Muscle layer of duodenum (tissue), 2 donors: ENCODE results near the gene SEBOX.
A peak's percentile ranks its signal among the peaks of the same experiment; 100 is the strongest.

ENCODE experiments used
- H3K27ac ChIP-seq: one replicate; pipeline ENCODE4 v1.7.0; 2013; ENCODE audit warnings: mild to moderate bottlenecking, low read length
- H3K27me3 ChIP-seq: one replicate; pipeline ENCODE4 v1.7.0; 2013; ENCODE audit warnings: low read depth, mild to moderate bottlenecking, control low read depth, low read length
- H3K36me3 ChIP-seq, 2 donors: one replicate each; pipeline ENCODE4 v1.7.0; 2013; ENCODE audit warnings: low read length in 2 of 2, control low read depth in 1 of 2, mild to moderate bottlenecking in 1 of 2; ENCODE audit not compliant: insufficient read depth in 2 of 2, control insufficient read depth in 1 of 2
- H3K4me1 ChIP-seq, 2 donors: one replicate each; pipeline ENCODE4 v1.7.0; 2013; ENCODE audit warnings: low read length in 2 of 2, mild to moderate bottlenecking in 2 of 2, control low read depth in 1 of 2, moderate library complexity in 1 of 2; ENCODE audit not compliant: insufficient read depth in 2 of 2, control insufficient read depth in 1 of 2
- H3K4me3 ChIP-seq, 2 donors: one replicate each; pipeline ENCODE4 v1.7.0; 2013; ENCODE audit warnings: low read length in 2 of 2, low read depth in 1 of 2, mild to moderate bottlenecking in 1 of 2
- H3K9me3 ChIP-seq, 2 donors: one replicate each; pipeline ENCODE4 v1.7.0; 2013; ENCODE audit warnings: low read length in 2 of 2, control low read depth in 1 of 2, mild to moderate bottlenecking in 1 of 2; ENCODE audit not compliant: control insufficient read depth in 1 of 2
- donor health status: healthy.

Gene SEBOX

GRCh38 chr17:28364665-28365363 is at the start of gene SEBOX:
SEBOX (minus strand) TSS chr17:28365199; CDS start chr17:28365151, 48 bp downstream.
- Histone ChIP-seq H3K27me3 (no peaks in the 10 kb centered on the region), H3K36me3 (peaks cover 33 to 58% of the 10 kb centered on the region in 2 donors), H3K4me3 (no peak within 1 kb of the TSS), H3K9me3 (no peaks in the 10 kb centered on the region), H3K4me1 (no peaks in the 10 kb centered on the region), H3K27ac (no peak within 1 kb of the TSS)

GRCh38 chr17:28413804-28414203 is 48.8 kb upstream of the SEBOX start:
- Histone ChIP-seq H3K36me3 (no peaks in the 10 kb centered on the region), H3K4me1 (no peaks in the 10 kb centered on the region), H3K9me3 (no peaks in the 10 kb centered on the region), H3K4me3 (no peak overlapping the region), H3K27ac (no peak overlapping the region), H3K27me3 (no peaks in the 10 kb centered on the region)

DNA sequence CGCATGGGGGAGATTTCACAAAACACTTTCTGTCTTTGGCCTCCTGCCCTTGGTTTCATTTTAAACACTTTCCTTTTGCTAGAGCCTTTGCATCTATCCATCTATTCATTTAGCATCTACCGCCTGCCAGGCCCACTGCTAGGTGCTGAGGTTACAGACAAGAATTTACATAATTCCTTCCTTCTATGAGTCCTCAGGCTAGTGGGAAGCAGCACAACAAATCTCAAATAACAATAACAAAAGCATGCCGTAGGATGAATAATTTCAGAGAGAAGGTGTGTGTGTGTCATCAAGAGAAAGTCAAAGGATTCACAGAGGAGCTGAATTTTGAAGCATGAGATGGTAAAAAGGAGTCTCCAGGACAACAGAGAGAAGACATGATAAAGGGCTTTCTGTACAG is 47.1 kb upstream of the SEBOX start:
- Histone ChIP-seq H3K4me3 (no peak overlapping the region), H3K4me1 (no peaks in the 10 kb centered on the region)

GRCh38 chr17:28407974-28408306 is 42.9 kb upstream of the SEBOX start:
- Histone ChIP-seq H3K4me1 (peaks cover 10 to 13% of the 10 kb centered on the region in 2 donors), H3K27ac (no peak overlapping the region), H3K9me3 (no peaks in the 10 kb centered on the region), H3K36me3 (no peaks in the 10 kb centered on the region), H3K4me3 (no peak overlapping the region), H3K27me3 (no peaks in the 10 kb centered on the region)

More for the DNA sequence above, 47.1 kb upstream of the SEBOX start:
- Histone ChIP-seq H3K27me3 (no peaks in the 10 kb centered on the region), H3K27ac (no peak overlapping the region), H3K36me3 (no peaks in the 10 kb centered on the region), H3K9me3 (no peaks in the 10 kb centered on the region)

DNA sequence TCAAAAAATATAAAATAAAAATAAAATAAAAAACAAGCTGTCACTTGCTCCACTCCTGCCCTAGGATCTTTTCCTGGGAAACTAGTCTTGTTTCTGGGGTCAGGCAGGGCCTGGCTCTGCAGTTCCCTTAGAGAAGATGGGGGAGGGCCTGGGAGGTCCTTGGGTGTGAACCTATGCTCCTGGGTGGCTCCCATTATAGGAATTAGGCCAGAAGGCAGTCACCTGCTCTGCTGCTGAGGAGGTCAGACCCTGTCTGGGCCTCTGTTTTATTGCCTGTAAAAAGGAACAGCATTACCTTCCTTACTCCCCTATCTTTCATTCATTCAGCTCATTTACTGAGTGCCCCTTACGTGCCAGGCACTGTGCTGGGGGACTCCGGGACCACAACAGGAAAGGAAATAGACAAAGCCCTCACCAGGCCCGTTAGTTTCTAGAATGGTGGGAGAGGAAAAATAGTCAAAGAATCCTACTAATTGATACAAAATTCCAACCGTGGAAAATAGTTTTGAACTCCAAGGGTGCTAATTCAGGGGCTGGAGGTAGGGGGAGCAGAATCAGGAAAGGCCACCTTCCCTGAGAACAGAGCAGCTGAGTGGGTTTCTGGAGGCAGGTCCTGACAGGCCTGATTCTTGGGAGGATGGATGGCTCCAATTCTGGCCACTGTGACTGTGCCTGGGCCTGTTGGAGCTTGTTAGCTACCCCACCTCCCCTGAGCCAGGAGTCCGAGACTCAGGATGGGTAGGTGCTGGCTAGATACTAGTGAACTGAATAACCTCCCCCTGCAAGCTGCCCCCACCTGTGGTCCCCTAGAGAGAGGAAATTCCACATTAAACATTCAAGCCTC is 42.4 kb upstream of the SEBOX start:
- H3K4me1 ChIP-seq: peaks cover 10 to 13% of the 10 kb centered on the region in 2 donors
- no peak overlapping the region for H3K4me3 ChIP-seq
- no peaks in the 10 kb centered on the region for H3K9me3 ChIP-seq
- no peak overlapping the region for H3K27ac ChIP-seq
- H3K36me3 ChIP-seq: no peaks in the 10 kb centered on the region
- H3K27me3 ChIP-seq: no peaks in the 10 kb centered on the region

DNA sequence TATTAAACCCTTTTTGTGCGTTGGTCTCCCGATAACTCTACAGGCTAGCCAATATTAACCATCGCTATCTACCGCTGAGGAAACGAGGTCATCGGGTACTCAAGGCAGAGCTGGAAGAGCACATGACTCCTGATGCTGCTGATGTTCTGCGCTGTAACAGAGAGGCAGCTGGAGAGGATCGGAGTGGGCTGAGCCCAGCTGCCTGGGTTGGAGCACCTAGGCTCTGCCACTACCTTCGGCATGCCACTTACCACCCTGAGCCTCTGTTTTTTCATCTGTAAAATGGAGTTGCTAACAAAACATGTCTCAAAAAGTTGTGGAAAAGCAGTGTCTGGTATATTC is 41.4 kb upstream of the SEBOX start:
- Histone ChIP-seq H3K4me1 (peaks cover 10 to 13% of the 10 kb centered on the region in 2 donors), H3K9me3 (no peaks in the 10 kb centered on the region), H3K27ac (no peak overlapping the region), H3K27me3 (no peaks in the 10 kb centered on the region), H3K36me3 (no peaks in the 10 kb centered on the region), H3K4me3 (peak overlapping the region; percentile 68 to 92)

DNA sequence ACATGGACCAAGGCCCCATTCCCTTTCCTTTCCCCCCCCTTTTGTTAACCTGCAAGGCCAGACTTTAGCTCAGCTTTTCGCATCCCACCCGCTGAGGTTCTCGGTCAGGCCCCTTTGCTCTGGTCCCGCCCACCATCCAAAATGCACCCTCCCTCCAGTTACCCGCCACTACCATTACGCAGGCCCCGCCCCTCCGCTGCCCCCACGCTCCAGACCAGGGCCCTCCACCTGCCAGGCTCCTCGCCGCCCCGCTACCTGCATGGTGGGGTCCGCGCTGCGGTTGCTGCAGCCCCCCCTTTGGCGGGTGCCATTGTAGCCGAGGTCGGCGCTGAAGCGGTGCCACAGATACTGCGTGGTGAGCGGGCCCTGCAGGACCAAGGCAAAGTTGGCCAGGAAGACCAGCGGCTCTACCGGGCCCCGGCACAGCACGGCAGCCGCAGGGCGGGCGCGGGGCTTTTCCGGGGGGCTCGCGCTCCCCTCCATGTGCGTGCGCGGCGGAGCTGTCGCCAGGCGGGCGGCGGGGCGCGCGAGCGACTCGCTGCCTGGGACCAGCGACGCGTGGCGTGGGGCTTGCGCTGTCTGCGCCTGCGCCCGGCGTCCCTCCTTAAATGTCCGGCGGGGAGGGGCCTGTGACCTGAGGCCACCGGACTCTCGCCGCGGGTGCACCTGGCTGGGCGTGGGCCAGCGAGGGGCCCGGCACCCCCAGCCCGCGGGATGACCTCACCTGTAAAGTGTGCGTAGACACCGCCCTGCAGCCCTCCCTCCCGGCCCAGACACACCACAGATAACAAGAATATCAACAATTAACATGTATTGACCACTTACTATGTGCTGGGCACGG is 40.9 kb upstream of the SEBOX start, which contains the start of gene SLC46A1:
Gene SLC46A1, minus strand, starts transcription at position 581 of the 841 bp plus-strand sequence. Its CDS starts 98 bp downstream, at position 483.
- Histone ChIP-seq H3K4me1 (peaks cover 10 to 13% of the 10 kb centered on the region in 2 donors), H3K27me3 (no peaks in the 10 kb centered on the region), H3K36me3 (no peaks in the 10 kb centered on the region), H3K27ac (peak within 1 kb of the TSS; percentile 56), H3K9me3 (no peaks in the 10 kb centered on the region), H3K4me3 (peak within 1 kb of the TSS; percentile 68 to 92)

DNA sequence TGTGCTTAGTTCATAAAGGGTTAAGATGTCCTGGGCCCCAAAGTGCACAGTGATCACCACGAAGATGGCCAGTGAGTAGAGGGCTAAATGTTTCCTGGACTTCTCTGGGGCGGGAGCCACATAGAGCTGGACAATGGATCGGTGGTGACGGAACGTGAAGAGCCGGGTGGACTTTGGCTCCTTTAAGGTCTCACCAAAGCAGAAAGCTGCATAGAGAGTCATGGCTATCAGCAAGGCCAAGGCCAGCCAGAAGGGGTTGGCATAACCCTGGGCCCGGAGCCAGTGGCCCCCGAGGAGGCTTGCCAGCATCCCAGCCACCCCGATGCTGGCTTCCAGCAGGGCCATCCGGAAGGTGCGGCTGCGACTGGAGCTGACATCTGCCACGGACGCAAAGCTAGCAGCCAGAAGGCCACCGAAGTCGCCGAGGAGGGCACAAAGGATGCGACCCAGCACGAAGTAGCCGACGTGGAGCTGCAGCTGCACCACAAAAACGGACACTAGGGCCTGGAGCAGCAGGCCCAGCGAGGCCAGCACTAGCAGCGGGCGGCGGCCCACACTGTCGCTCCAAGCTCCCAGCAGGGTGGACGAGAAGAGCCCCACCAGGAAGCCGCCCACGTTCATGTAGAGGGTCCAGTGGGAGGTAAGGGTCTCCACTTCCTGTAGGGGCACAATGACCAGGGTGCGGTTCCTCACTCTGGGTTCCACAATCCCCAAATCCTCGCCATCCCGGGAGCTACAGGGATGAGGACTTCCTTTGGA is 40.0 kb upstream of the SEBOX start:
- peak overlapping the region; percentile 56 for H3K27ac ChIP-seq
- H3K4me3 ChIP-seq: peak overlapping the region; percentile 68 to 92
- no peaks in the 10 kb centered on the region for H3K9me3 ChIP-seq
- no peaks in the 10 kb centered on the region for H3K27me3 ChIP-seq
- H3K36me3 ChIP-seq: peaks cover 0 to 5% of the 10 kb centered on the region in 2 donors
- H3K4me1 ChIP-seq: peaks cover 10 to 13% of the 10 kb centered on the region in 2 donors

DNA sequence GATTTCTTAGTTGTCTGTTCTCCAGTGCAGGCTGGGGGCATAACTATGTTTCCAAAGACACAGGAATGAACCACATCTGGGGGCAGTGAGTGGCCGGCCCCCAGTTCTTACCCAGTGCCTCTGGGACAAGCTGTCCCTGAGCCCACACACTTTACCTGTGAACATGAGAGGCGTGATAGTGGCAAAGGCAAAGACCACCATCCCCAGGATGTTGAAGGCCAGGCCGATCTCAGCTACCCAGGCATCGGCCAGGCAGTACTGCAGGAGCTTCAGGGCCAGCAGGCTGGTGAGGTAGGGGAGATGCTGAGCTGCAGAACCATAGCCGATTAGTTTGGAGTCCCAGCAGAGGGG is 39.4 kb upstream of the SEBOX start:
- Histone ChIP-seq H3K9me3 (no peaks in the 10 kb centered on the region), H3K4me1 (peaks cover 10 to 13% of the 10 kb centered on the region in 2 donors), H3K4me3 (peak overlapping the region in 1 of 2 donors; percentile 68), H3K36me3 (peaks cover 0 to 7% of the 10 kb centered on the region in 2 donors), H3K27me3 (no peaks in the 10 kb centered on the region), H3K27ac (no peak overlapping the region)

- peaks cover 0 to 10% of the 10 kb centered on the region in 2 donors for H3K36me3 ChIP-seq
- no peaks in the 10 kb centered on the region for H3K27me3 ChIP-seq
- H3K9me3 ChIP-seq: no peaks in the 10 kb centered on the region
- no peak overlapping the region for H3K4me3 ChIP-seq
- H3K4me1 ChIP-seq: peaks cover 10 to 13% of the 10 kb centered on the region in 2 donors
- H3K27ac ChIP-seq: no peak overlapping the region
Observed at GRCh38 chr17:28404007-28404406, 39.0 kb upstream of the SEBOX start.
